M059J (cell line): Measurements from ENCODE around the gene TCAP. TPM values are rescaled to one million over a fixed set of nuclear protein-coding genes. Genes with fewer than 3 reads are reported as not detected.
"Not testable (repeated sequence)": the region's sequence is repeated elsewhere in the genome, so short reads cannot be mapped to it uniquely, and the experiment has no call there.

Experiments used
- DNase-seq: peaks from one replicate; pipeline ENCODE4 v3.0.0-alpha.2; 2012; ENCODE audit warnings: low read depth
- total RNA-seq: library from RNA; depleted of rRNA; stranded (reverse); fragments of >200 nt; shearing (Covaris generic); gene quantifications from 2 replicates; pipeline ENCODE4 v1.2.3, GENCODE V29; 2014

TCAP gene
- total RNA-seq, 1 experiment from 2014 or later = not detected

GRCh38 chr17:39679521-39680192 is 14.5 kb downstream of the TCAP start:
- no peak for DNase-seq

GRCh38 chr17:39683295-39683939 is 18.3 kb downstream of the TCAP start:
- no peak for DNase-seq

- DNase-seq = no peak
Measured at GRCh38 chr17:39684369-39685192, 19.4 kb downstream of the TCAP start.

- no peak for DNase-seq
Measured at GRCh38 chr17:39687101-39687545, 22.0 kb downstream of the TCAP start.

- peak; percentile 89 for DNase-seq
Measured at GRCh38 chr17:39687546-39688474, 22.7 kb downstream of the TCAP start, which contains the start of gene PGAP3. TSS of gene PGAP3 (minus strand) at chr17:39688057. CDS start at chr17:39688014, 43 bp downstream.

- DNase-seq = no peak
Measured at GRCh38 chr17:39688475-39688835, 23.3 kb downstream of the TCAP start.

- DNase-seq = no peak
Measured at GRCh38 chr17:39688945-39689344, 23.8 kb downstream of the TCAP start.

- no peak for DNase-seq
Measured at GRCh38 chr17:39694593-39694992, 29.4 kb downstream of the TCAP start.

- no peak for DNase-seq
Measured at GRCh38 chr17:39695089-39695474, 29.9 kb downstream of the TCAP start.

- no peak for DNase-seq
Measured at GRCh38 chr17:39696731-39697130, 31.6 kb downstream of the TCAP start.

- DNase-seq = no peak
Measured at GRCh38 chr17:39697961-39698360, 32.8 kb downstream of the TCAP start.

GRCh38 chr17:39699157-39699817 is 34.1 kb downstream of the TCAP start:
- DNase-seq = not testable (repeated sequence)

- no peak for DNase-seq
Measured at GRCh38 chr17:39699818-39700147, 34.6 kb downstream of the TCAP start, which contains the start of gene ERBB2. TSS of gene ERBB2 (plus strand) at chr17:39700064. CDS start at chr17:39700239, 175 bp downstream.

GRCh38 chr17:39700148-39700987 is 35.2 kb downstream of the TCAP start:
- DNase-seq = no peak

GRCh38 chr17:39701012-39701783 is 36.0 kb downstream of the TCAP start:
- no peak for DNase-seq

- no peak for DNase-seq
Measured at GRCh38 chr17:39701784-39702422, 36.8 kb downstream of the TCAP start.

- no peak for DNase-seq
Measured at GRCh38 chr17:39702901-39703893, 38.0 kb downstream of the TCAP start.
